Endothelial cell of umbilical vein (primary cell): Measurements from ENCODE around the gene F8. TPM values are rescaled to one million over a fixed set of nuclear protein-coding genes. Genes with fewer than 3 reads are reported as not detected.

Source experiments
- BruUV-seq: library from RNA; stranded (reverse); fragments of 400-500 nt; replicated peaks from 2 replicates; lab custom pipeline; 2021; lab: Mats Ljungman, UMichigan
- CTCF ChIA-PET: fragments of 300-600, 350-600 bp; sonication (Branson Sonifier 250); formaldehyde crosslinking; loops from one replicate; lab custom pipeline; 2021; ENCODE audit warnings: antibody characterized with exemption, inconsistent platforms; lab: Charles Lee
- POLR2A ChIA-PET: fragments of 300-600, 350-600 bp; sonication (Branson Sonifier 250); formaldehyde crosslinking; loops from one replicate; lab custom pipeline; 2021; ENCODE audit warnings: antibody characterized with exemption, inconsistent platforms; lab: Charles Lee
- DNase-seq: peaks from one replicate; pipeline ENCODE4 v3.0.0-alpha.2; 2011; ENCODE audit warnings: low read depth, low spot score
- FAIRE-seq: peaks from 2 replicates; lab custom pipeline; 2011; peaks lifted over from hg19 to GRCh38; lab: Jason Lieb, UNC
- H2AFZ ChIP-seq: 2 replicates; pipeline ENCODE4 v1.6.0; 2012; ENCODE audit warnings: low read depth, low read length, control low read depth, inconsistent platforms
- H3K27ac ChIP-seq: 2 replicates; pipeline ENCODE4 v1.5.1; 2011; ENCODE audit warnings: low read depth, mild to moderate bottlenecking, control low read depth, low read length, moderate library complexity; ENCODE audit not compliant: insufficient read depth
- H3K27me3 ChIP-seq, 2 experiments: 2 replicates each; pipeline versions ENCODE4 v1.6.0 to v1.6.1; 2011; ENCODE audit warnings: low read length in 2 of 2, mixed read lengths in 1 of 2; ENCODE audit not compliant: control insufficient read depth in 2 of 2, insufficient read depth in 2 of 2
- H3K36me3 ChIP-seq, 2 experiments: 2 replicates in 1 of 2; 3 replicates in 1 of 2; pipeline ENCODE4 v1.5.1; 2011; ENCODE audit warnings: low read length in 2 of 2, mild to moderate bottlenecking in 1 of 2, moderate library complexity in 1 of 2; ENCODE audit not compliant: control insufficient read depth in 2 of 2, insufficient read depth in 2 of 2; ENCODE audit errors: extremely low read depth in 1 of 2
- H3K4me1 ChIP-seq: 3 replicates; pipeline ENCODE4 v1.5.1; 2011; ENCODE audit warnings: mild to moderate bottlenecking, low read length; ENCODE audit not compliant: control insufficient read depth, insufficient read depth; ENCODE audit errors: extremely low read depth
- H3K4me2 ChIP-seq: 2 replicates; pipeline ENCODE4 v1.6.1; 2011; ENCODE audit warnings: low read length, control low read depth, mixed read lengths; ENCODE audit not compliant: insufficient read depth
- H3K4me3 ChIP-seq, 3 experiments: fragments of 200-600 bp in 1 of 3; sonication (generic), shearing (Covaris generic) in 1 of 3; replicated peaks in 1 of 3; 2 replicates each; pipeline ENCODE4 v1.5.1; 2011 to 2016; ENCODE audit warnings: control low read depth in 3 of 3, low read length in 3 of 3, mild to moderate bottlenecking in 2 of 3, inconsistent platforms in 1 of 3, low read depth in 1 of 3, moderate library complexity in 1 of 3; ENCODE audit not compliant: insufficient read depth in 1 of 3
- H3K79me2 ChIP-seq: 2 replicates; pipeline ENCODE4 v1.6.0; 2012; ENCODE audit warnings: low read length, inconsistent platforms; ENCODE audit not compliant: control insufficient read depth, insufficient read depth
- H3K9ac ChIP-seq: replicated peaks from 2 replicates; pipeline ENCODE3; 2011; ENCODE audit warnings: low read length, control low read depth; ENCODE audit not compliant: insufficient read depth; ENCODE audit errors: extremely low read depth
- H3K9me1 ChIP-seq: replicated peaks from 3 replicates; pipeline ENCODE4 v1.6.0; 2011; ENCODE audit warnings: mild to moderate bottlenecking, low read length; ENCODE audit not compliant: control insufficient read depth, insufficient read depth; ENCODE audit errors: extremely low read depth
- H3K9me3 ChIP-seq: replicated peaks from 2 replicates; pipeline ENCODE4 v1.5.1; 2012; ENCODE audit warnings: low read length, inconsistent platforms; ENCODE audit not compliant: control insufficient read depth, insufficient read depth
- H4K20me1 ChIP-seq: replicated peaks from 2 replicates; pipeline ENCODE3; 2011; ENCODE audit warnings: mild to moderate bottlenecking, low read length; ENCODE audit not compliant: control insufficient read depth, insufficient read depth; ENCODE audit errors: extremely low read depth
- CTCF ChIP-seq, 2 donors: IDR thresholded peaks; 1 replicate in 1 of 2; 2 replicates in 1 of 2; pipeline ENCODE4 v1.5.1; 2011; ENCODE audit warnings: low read length in 2 of 2, mild to moderate bottlenecking in 2 of 2, moderate library complexity in 2 of 2, control low read depth in 1 of 2, inconsistent platforms in 1 of 2, low read depth in 1 of 2; ENCODE audit not compliant: insufficient read depth in 1 of 2; ENCODE audit errors: extremely low read depth in 1 of 2
- EZH2 ChIP-seq: IDR thresholded peaks from 2 replicates; pipeline ENCODE4 v1.6.1; 2012; ENCODE audit warnings: borderline replicate concordance, low read depth, mild to moderate bottlenecking, moderate library complexity, low read length, inconsistent platforms; ENCODE audit not compliant: severe bottlenecking
- FOS ChIP-seq: IDR thresholded peaks from 2 replicates; pipeline ENCODE4 v1.6.1; 2011; ENCODE audit warnings: mild to moderate bottlenecking, low read length, moderate library complexity, borderline replicate concordance; ENCODE audit not compliant: insufficient read depth
- GATA2 ChIP-seq: IDR thresholded peaks from 2 replicates; pipeline ENCODE4 v1.7.0; 2011; ENCODE audit warnings: low read depth, mild to moderate bottlenecking, moderate library complexity, mixed read lengths, low read length; ENCODE audit not compliant: insufficient read length, insufficient read depth
- JUN ChIP-seq: IDR thresholded peaks from 2 replicates; pipeline ENCODE4 v1.6.1; 2011; ENCODE audit warnings: borderline replicate concordance, low read depth; ENCODE audit not compliant: insufficient read length, insufficient read depth
- MAX ChIP-seq: IDR thresholded peaks from 2 replicates; pipeline ENCODE4 v1.6.1; 2011; ENCODE audit not compliant: insufficient read depth, insufficient read length
- MYC ChIP-seq: IDR thresholded peaks from one replicate; pipeline ENCODE4 v1.6.1; 2011; ENCODE audit warnings: mild to moderate bottlenecking, low read depth, low read length
- POLR2A ChIP-seq: IDR thresholded peaks from 2 replicates; pipeline ENCODE4 v1.6.1; 2012; ENCODE audit warnings: low read depth, mild to moderate bottlenecking, control low read depth, low read length
- POLR2AphosphoS5 ChIP-seq: IDR thresholded peaks from 2 replicates; pipeline ENCODE4 v1.6.1; 2012; ENCODE audit warnings: low read depth, mild to moderate bottlenecking, control low read depth, low read length, moderate library complexity; ENCODE audit not compliant: insufficient read depth
- dilution Hi-C: fragments of 300-500 bp; cut with MboI; formaldehyde crosslinking; loops from one replicate; pipeline ENCODE4 v1.15.0; 2019; ENCODE audit warnings: low sequenced_read_pairs; ENCODE audit not compliant: extremely low pct_ligation_motif_present
- intact Hi-C: fragments of 100-400 bp; cut with micrococcal nuclease; formaldehyde crosslinking; loops from one replicate; pipeline ENCODE4 v1.10.0; 2022
- polyA plus RNA-seq, 4 experiments: library from polyadenylated mRNA; depleted of rRNA in 3 of 4; stranded (reverse) in 3 of 4; unstranded in 1 of 4; fragments of >200 nt; gene quantifications; 2 replicates each; pipeline versions ENCODE4 v1.2.1 to v1.2.3, GENCODE V29; 2011 to 2012; ENCODE audit warnings: missing spikeins in 1 of 4
- total RNA-seq: library from RNA; stranded (reverse); gene quantifications from 2 replicates; pipeline ENCODE4 v1.2.3, GENCODE V29; 2021

The F8 gene
- total and polyA plus RNA-seq, 2 donors (not counting 3 experiments of a cell fraction or from before 2014, with no cell fraction given) = 0.62 to 1.1 TPM

DNA sequence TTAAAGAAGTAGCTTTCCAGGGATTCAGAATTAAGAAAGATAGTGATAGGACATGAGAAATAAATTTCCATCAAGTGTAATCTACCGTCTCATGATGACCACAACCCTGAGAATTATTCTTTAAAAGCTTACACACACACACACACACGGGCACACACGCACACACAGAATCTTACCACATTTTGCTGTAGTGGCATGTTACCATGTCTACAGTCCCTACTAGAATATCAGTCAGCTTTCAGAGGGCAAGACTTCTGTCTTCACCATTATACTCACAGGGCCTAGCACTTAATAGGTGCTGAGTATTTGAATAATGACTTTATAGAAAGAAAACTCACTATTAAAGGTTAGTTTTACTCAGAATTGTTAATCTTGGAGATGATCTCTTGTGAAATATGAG is 33.0 kb upstream of the F8 start:
- POLR2A ChIA-PET = no interaction called here
- intact Hi-C loops = no loop called here

GRCh38 chrX:155054255-155054654 is 31.7 kb upstream of the F8 start:
- DNase-seq (no peak), FAIRE-seq (peak; percentile 65)
- dilution Hi-C loops = no loop called here
- Histone ChIP-seq H3K4me3 (no peak overlapping the region), H3K79me2 (no peaks in the 10 kb centered on the region), H3K27ac (no peak overlapping the region), H3K4me2 (no peak overlapping the region), H3K36me3 (no peaks in the 10 kb centered on the region), H3K9me3 (no peaks in the 10 kb centered on the region), H3K27me3 (no peaks in the 10 kb centered on the region), H2AFZ (no peak overlapping the region), H4K20me1 (no peaks in the 10 kb centered on the region), H3K9ac (no peak overlapping the region), H3K9me1 (no peaks in the 10 kb centered on the region), H3K4me1 (peaks cover 11% of the 10 kb centered on the region)
- POLR2A ChIA-PET = no interaction called here
- TF ChIP-seq MYC (no peak), JUN (no peak), POLR2AphosphoS5 (no peak), POLR2A (no peak), EZH2 (no peak), CTCF (IDR thresholded peaks at IDR 0.05; ENCODE audit: extremely low read depth in 1 of 2, insufficient read depth in 1 of 2, low read depth in 1 of 2, low read length in 2 of 2) (no peak), MAX (no peak), GATA2 (no peak), FOS (no peak)
- intact Hi-C loops = no loop called here
- no TSS peak for BruUV-seq
- CTCF ChIA-PET = no interaction called here

More for the DNA sequence above, 33.0 kb upstream of the F8 start:
- dilution Hi-C loops = no loop called here
- BruUV-seq = no TSS peak
- CTCF ChIA-PET = no interaction called here
- Histone ChIP-seq H3K79me2 (no peaks in the 10 kb centered on the region), H3K4me3 (no peak overlapping the region), H3K27me3 (no peaks in the 10 kb centered on the region), H2AFZ (no peak overlapping the region), H3K36me3 (no peaks in the 10 kb centered on the region), H3K4me2 (no peak overlapping the region), H3K9me3 (no peaks in the 10 kb centered on the region), H3K9me1 (no peaks in the 10 kb centered on the region), H3K4me1 (peaks cover 11% of the 10 kb centered on the region), H3K9ac (no peak overlapping the region), H4K20me1 (no peaks in the 10 kb centered on the region), H3K27ac (no peak overlapping the region)
- FAIRE-seq = no peak
- no peak for DNase-seq
- no peak for TF ChIP-seq POLR2AphosphoS5
- TF ChIP-seq EZH2 = no peak
